ENCODE measurements around the gene PBXIP1. TPM values are rescaled to one million over a fixed set of nuclear protein-coding genes. Genes with fewer than 3 reads are reported as not detected.

The PBXIP1 gene
- total and polyA plus RNA-seq, 2 of the 13 experiments (the other 11 are each of a cell fraction or from before 2014, with no cell fraction given) = 16.3 to 31.9 TPM

DNA sequence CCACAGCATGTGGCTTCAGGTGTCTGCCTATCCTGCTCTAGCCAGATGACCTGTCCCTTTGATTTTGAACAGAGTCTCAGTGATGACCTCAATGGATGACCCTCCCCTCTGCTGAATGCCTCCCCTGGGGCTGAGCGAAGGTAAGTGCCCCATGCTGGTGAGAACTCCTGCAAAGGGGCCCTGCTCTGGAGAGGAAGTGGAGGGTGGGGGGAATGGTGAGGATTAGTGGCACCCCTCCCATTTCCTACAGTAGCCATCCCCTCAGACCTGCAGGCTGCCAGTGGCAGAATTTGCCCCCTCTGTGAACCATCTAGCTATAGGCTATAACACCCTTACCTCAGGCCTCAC, 15.7 kb downstream of the PBXIP1 start:
- ChIA-PET POLR2A (interaction anchor here (1.2 to 2.7 kb wide), 5 partner anchors 9 to 33 kb away, joined by 3 to 14 read pairs (median 3); partner anchors contain the start of genes CKS1B, PBXIP1, PYGO2 and SHC1), CTCF (ENCODE audit: low intra/inter-chr PET ratio, low total read pairs) (no interaction called here)
- DNase-seq (ENCODE audit: low spot score) (no peak), FAIRE-seq (no peak), ATAC-seq (no peak)
- Histone ChIP-seq H3K27ac (ENCODE audit: extremely low read length, insufficient read depth, low read length) (peak overlapping the region; percentile 50), H4K20me1 (ENCODE audit: insufficient read depth, low read length) (no peaks in the 10 kb centered on the region), H2AFZ (ENCODE audit: low read length) (no peak overlapping the region), H3K4me3 (replicated peaks in 1 of 3; ENCODE audit: insufficient read depth in 1 of 3, low read depth in 2 of 3, low read length in 3 of 3) (no peak overlapping the region), H3K9me3 (ENCODE audit: low read length) (no peaks in the 10 kb centered on the region), H3K79me2 (ENCODE audit: insufficient read depth, low read length) (no peaks in the 10 kb centered on the region), H3K36me3 (replicated peaks in 1 of 2; ENCODE audit: control insufficient read depth in 1 of 2, insufficient read depth in 2 of 2, low read length in 2 of 2) (no peaks in the 10 kb centered on the region; a peak in 1 of 5 replicates), H3K27me3 (ENCODE audit: control insufficient read depth in 1 of 2, insufficient read depth in 2 of 2, low read length in 2 of 2) (no peaks in the 10 kb centered on the region), H3K4me2 (ENCODE audit: low read depth, low read length) (peak overlapping the region; percentile 54), H3K9ac (ENCODE audit: insufficient read depth, low read depth, low read length) (no peak overlapping the region), H3K4me1 (ENCODE audit: insufficient read depth, low read length) (peaks cover 93% of the 10 kb centered on the region)
- no CpG with 5 or more reads among the region's 1 CpG for WGBS (ENCODE audit: low lambda C conversion rate)
- in situ Hi-C loops (cut with HindIII; ENCODE audit: extremely low pct_ligation_motif_present, low pct_unique_long_range_greater_than_20kb) = no loop called here
- intact Hi-C loops (cut with micrococcal nuclease; ENCODE audit: unreplicated experiment) = no loop called here
- BruUV-seq (replicated peaks) = no TSS peak
- TF ChIP-seq U2AF1 (optimal IDR thresholded peaks at IDR 0.05; ENCODE audit: low read depth, low read length) (no peak), ZMYM2 (CRISPR knock-in tag; IDR thresholded peaks at IDR 0.05) (0 out of 2 replicates have a peak, but pooled peaks have one; percentile 7)
- TF ChIP-seq, protein P1, sequence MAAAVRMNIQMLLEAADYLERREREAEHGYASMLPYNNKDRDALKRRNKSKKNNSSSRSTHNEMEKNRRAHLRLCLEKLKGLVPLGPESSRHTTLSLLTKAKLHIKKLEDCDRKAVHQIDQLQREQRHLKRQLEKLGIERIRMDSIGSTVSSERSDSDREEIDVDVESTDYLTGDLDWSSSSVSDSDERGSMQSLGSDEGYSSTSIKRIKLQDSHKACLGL (CRISPR knock-in tag; IDR thresholded peaks at IDR 0.05) = no peak
- TF ChIP-seq, protein P2, sequence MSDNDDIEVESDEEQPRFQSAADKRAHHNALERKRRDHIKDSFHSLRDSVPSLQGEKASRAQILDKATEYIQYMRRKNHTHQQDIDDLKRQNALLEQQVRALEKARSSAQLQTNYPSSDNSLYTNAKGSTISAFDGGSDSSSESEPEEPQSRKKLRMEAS (IDR thresholded peaks at IDR 0.05) = 0 out of 2 replicates have a peak, but pooled peaks have one; percentile 7

- Histone ChIP-seq H3K4me1 (ENCODE audit: insufficient read depth, low read length) (peaks cover 80% of the 10 kb centered on the region), H4K20me1 (ENCODE audit: insufficient read depth, low read length) (no peaks in the 10 kb centered on the region), H3K9ac (ENCODE audit: insufficient read depth, low read depth, low read length) (no peak overlapping the region), H3K79me2 (ENCODE audit: insufficient read depth, low read length) (no peaks in the 10 kb centered on the region), H3K27ac (ENCODE audit: extremely low read length, insufficient read depth, low read length) (peak overlapping the region; percentile 99), H3K4me3 (replicated peaks in 1 of 3; ENCODE audit: insufficient read depth in 1 of 3, low read depth in 2 of 3, low read length in 3 of 3) (no peak overlapping the region), H2AFZ (ENCODE audit: low read length) (no peak overlapping the region), H3K36me3 (replicated peaks in 1 of 2; ENCODE audit: control insufficient read depth in 1 of 2, insufficient read depth in 2 of 2, low read length in 2 of 2) (no peaks in the 10 kb centered on the region), H3K9me3 (ENCODE audit: low read length) (no peaks in the 10 kb centered on the region), H3K27me3 (ENCODE audit: control insufficient read depth in 1 of 2, insufficient read depth in 2 of 2, low read length in 2 of 2) (no peaks in the 10 kb centered on the region), H3K4me2 (ENCODE audit: low read depth, low read length) (peak overlapping the region; percentile 13; the same call in 1 of the 2 replicates)
- in situ Hi-C loops (cut with HindIII; ENCODE audit: extremely low pct_ligation_motif_present, low pct_unique_long_range_greater_than_20kb) = no loop called here
- ATAC-seq = no peak
- CTCF ChIA-PET (ENCODE audit: low intra/inter-chr PET ratio, low total read pairs) = no interaction called here
- 96% methylated on average over 7 of the region's 7 CpGs for WGBS (ENCODE audit: low lambda C conversion rate)
- intact Hi-C loops (cut with micrococcal nuclease; ENCODE audit: unreplicated experiment) = no loop called here
- DNase-seq (ENCODE audit: low spot score) = no peak
- BruUV-seq (replicated peaks) = no TSS peak
- peak; percentile 4 for FAIRE-seq
- POLR2A ChIA-PET = interaction anchor here (0.7 to 2.7 kb wide), 3 partner anchors 34 to 334 kb away, joined by 3 to 28 read pairs (median 14); partner anchors contain the start of gene CKS1B
- TF ChIP-seq ZNF121 (CRISPR knock-in tag; IDR thresholded peaks at IDR 0.05) (peak; percentile 97), ZNF747 (CRISPR knock-in tag; IDR thresholded peaks at IDR 0.05; ENCODE audit: borderline replicate concordance) (no peak), NR2F2 (IDR thresholded peaks at IDR 0.05; ENCODE audit: borderline replicate concordance, low read depth) (no peak), SAP130 (CRISPR knock-in tag; IDR thresholded peaks at IDR 0.05; ENCODE audit: low read depth) (peak; percentile 31; the same call in 1 of the 2 replicates), ZNF788 (CRISPR knock-in tag; IDR thresholded peaks at IDR 0.05; ENCODE audit: borderline replicate concordance) (0 out of 2 replicates have a peak, but pooled peaks have one; percentile 17), CAMTA2 (CRISPR knock-in tag; IDR thresholded peaks at IDR 0.05; ENCODE audit: borderline replicate concordance) (no peak), SALL2 (CRISPR knock-in tag; IDR thresholded peaks at IDR 0.05) (no peak), NFRKB (IDR thresholded peaks at IDR 0.05) (no peak), MTF1 (CRISPR knock-in tag; IDR thresholded peaks at IDR 0.05) (no peak)
- TF ChIP-seq, protein P3, sequence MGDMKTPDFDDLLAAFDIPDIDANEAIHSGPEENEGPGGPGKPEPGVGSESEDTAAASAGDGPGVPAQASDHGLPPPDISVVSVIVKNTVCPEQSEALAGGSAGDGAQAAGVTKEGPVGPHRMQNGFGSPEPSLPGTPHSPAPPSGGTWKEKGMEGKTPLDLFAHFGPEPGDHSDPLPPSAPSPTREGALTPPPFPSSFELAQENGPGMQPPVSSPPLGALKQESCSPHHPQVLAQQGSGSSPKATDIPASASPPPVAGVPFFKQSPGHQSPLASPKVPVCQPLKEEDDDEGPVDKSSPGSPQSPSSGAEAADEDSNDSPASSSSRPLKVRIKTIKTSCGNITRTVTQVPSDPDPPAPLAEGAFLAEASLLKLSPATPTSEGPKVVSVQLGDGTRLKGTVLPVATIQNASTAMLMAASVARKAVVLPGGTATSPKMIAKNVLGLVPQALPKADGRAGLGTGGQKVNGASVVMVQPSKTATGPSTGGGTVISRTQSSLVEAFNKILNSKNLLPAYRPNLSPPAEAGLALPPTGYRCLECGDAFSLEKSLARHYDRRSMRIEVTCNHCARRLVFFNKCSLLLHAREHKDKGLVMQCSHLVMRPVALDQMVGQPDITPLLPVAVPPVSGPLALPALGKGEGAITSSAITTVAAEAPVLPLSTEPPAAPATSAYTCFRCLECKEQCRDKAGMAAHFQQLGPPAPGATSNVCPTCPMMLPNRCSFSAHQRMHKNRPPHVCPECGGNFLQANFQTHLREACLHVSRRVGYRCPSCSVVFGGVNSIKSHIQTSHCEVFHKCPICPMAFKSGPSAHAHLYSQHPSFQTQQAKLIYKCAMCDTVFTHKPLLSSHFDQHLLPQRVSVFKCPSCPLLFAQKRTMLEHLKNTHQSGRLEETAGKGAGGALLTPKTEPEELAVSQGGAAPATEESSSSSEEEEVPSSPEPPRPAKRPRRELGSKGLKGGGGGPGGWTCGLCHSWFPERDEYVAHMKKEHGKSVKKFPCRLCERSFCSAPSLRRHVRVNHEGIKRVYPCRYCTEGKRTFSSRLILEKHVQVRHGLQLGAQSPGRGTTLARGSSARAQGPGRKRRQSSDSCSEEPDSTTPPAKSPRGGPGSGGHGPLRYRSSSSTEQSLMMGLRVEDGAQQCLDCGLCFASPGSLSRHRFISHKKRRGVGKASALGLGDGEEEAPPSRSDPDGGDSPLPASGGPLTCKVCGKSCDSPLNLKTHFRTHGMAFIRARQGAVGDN (CRISPR knock-in tag; IDR thresholded peaks at IDR 0.05) = peak; percentile 5; the same call in 1 of the 2 replicates
Observed at GRCh38 chr1:154938604-154939399, 17.1 kb downstream of the PBXIP1 start.
